ENCODE measurements around the gene KNCN.

Gene KNCN

DNA sequence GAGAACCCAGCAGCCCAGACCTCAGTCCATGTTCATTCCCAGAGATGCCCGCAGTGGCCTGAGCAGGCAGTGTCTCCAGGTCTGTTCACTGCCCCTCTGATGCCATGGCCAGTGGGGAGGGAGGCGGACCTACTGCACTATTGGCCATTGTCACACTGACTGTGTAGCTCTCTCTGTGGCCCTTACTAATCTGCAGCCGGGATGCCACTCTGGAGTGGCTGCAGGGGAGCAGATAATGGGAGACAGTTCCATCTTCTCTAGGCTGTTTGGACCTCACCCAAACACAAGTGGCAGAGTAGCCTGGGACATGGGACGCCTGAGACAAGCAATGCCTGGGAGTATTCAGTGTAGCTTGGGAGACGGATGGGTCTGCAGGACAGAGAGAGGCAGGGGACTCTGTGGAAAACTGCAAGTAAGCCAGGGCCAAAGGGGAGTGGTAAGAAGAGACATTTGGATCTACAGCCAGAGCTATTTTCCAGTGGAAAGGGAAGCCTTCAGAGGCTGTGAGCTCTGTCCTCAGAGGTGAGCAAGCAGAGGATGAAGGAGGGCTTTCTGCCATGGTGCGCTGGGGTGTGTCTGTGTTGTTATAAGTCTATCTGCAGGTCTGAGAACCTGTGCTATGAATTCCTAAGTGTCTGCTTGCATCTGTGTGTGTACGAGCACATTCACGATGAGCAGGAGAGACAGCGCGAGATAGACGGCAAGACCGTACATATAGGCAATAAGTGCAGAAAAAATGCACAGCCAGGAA, 35.1 kb downstream of the KNCN start:
- in situ Hi-C loops (cut with HindIII; ENCODE audit: low pct_ligation_motif_present, low pct_unique_long_range_greater_than_20kb, low sequenced_read_pairs), result no loop called here
- DNase-seq, result no peak

DNA sequence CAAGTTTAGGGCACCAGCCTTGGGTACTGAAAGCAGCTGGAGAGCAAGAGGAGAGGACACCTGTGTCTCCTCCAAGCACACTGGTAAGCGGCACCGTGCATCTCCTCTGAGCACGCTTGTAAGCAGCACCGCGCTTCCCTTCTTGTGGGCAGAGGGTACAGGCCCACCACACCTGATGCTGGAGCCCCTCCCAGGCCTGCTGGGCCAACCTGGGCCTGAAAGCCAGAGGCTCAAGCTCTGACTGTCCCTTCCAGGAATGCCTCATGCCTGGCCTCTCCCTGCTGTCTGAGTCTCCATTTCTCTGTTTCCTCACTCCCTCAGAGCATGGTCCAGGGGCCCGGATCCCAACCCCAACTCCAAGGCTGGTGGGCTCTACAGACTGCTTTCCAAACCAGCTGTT, 35.9 kb downstream of the KNCN start:
- in situ Hi-C loops (cut with HindIII; ENCODE audit: low pct_ligation_motif_present, low pct_unique_long_range_greater_than_20kb, low sequenced_read_pairs), result no loop called here
- no peak for DNase-seq

- in situ Hi-C loops (cut with HindIII; ENCODE audit: low pct_ligation_motif_present, low pct_unique_long_range_greater_than_20kb, low sequenced_read_pairs), result no loop called here
- no peak for DNase-seq
Measured at GRCh38 chr1:46513536-46513935, 37.9 kb downstream of the KNCN start.

GRCh38 chr1:46512792-46513190, 38.7 kb downstream of the KNCN start:
- no peak for DNase-seq
- in situ Hi-C loops (cut with HindIII; ENCODE audit: low pct_ligation_motif_present, low pct_unique_long_range_greater_than_20kb, low sequenced_read_pairs), result no loop called here

DNA sequence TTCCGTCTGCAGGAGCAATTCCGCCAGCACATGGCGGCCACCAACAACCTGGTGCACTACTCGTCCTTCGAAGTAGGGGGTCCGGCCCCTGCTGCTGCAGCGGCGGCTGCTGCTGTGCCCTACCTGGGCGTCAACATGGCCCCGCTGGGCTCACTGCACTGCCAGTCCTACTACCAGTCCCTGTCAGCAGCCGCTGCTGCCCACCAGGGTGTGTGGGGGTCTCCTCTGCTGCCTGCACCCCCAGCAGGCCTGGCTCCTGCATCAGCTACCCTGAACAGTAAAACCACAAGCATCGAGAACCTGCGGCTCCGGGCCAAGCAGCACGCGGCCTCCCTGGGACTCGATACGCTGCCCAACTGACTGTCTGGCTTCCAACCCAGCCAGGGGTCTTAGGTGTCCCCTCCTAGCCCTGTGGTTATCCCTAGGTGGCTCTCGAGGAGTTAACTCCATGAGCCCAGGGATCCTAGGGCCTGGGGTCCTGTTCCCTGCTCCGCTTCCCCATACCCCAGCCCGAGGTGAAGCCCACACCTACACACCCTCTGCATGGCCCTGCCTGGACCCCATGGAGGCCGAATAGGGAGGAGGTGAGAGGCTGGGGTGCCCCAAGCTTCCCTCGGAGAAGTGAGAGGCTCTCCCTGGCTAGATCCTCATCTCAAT, 39.2 kb downstream of the KNCN start:
- in situ Hi-C loops (cut with HindIII; ENCODE audit: low pct_ligation_motif_present, low pct_unique_long_range_greater_than_20kb, low sequenced_read_pairs), result no loop called here
- no peak for DNase-seq

DNA sequence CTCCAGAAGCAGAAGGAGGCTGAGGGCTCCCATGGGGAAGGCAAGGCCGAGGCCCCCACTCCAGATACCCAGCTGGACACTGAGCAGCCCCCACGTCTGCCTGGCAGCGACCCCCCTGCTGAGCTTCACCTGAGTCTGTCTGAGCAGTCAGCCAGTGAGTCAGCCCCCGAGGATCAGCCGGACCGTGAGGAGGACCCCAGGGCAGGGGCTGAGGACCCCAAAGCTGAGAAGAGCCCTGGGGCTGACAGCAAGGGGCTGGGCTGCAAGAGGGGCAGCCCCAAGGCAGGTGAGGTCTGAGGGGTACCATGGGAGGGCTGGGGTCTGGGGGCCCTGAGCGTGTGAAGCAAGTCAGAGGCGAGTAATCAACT, 40.5 kb downstream of the KNCN start:
- DNase-seq, result no peak
- in situ Hi-C loops (cut with HindIII; ENCODE audit: low pct_ligation_motif_present, low pct_unique_long_range_greater_than_20kb, low sequenced_read_pairs), result no loop called here

- no peak for DNase-seq
- in situ Hi-C loops (cut with HindIII; ENCODE audit: low pct_ligation_motif_present, low pct_unique_long_range_greater_than_20kb, low sequenced_read_pairs), result no loop called here
Measured at GRCh38 chr1:46510341-46510997, 41.0 kb downstream of the KNCN start.

GRCh38 chr1:46508757-46509156, 42.7 kb downstream of the KNCN start:
- DNase-seq, result no peak
- in situ Hi-C loops (cut with HindIII; ENCODE audit: low pct_ligation_motif_present, low pct_unique_long_range_greater_than_20kb, low sequenced_read_pairs), result no loop called here

GRCh38 chr1:46506470-46507219, 44.8 kb downstream of the KNCN start:
- DNase-seq, result no peak
- in situ Hi-C loops (cut with HindIII; ENCODE audit: low pct_ligation_motif_present, low pct_unique_long_range_greater_than_20kb, low sequenced_read_pairs), result no loop called here

DNA sequence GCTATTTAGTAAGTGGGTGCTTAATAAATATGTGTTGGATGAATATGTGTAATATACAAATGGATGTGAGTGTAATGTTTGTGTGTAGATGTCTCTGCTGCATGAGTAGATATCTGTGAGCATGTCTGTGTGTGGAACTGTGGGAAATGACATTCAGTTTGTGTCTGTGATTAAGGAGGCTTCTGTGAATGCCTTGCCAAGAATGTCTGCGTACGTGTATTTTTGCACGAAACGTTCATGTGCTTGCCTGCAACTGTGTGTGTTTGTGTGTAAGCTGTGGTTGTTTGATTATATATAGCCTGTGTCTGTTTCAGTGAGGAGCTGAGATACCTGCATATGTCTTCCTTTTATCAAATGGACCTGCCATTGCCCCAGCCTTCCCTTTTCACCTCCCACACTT, 48.0 kb downstream of the KNCN start:
- in situ Hi-C loops (cut with HindIII; ENCODE audit: low pct_ligation_motif_present, low pct_unique_long_range_greater_than_20kb, low sequenced_read_pairs), result no loop called here
- DNase-seq, result no peak

DNA sequence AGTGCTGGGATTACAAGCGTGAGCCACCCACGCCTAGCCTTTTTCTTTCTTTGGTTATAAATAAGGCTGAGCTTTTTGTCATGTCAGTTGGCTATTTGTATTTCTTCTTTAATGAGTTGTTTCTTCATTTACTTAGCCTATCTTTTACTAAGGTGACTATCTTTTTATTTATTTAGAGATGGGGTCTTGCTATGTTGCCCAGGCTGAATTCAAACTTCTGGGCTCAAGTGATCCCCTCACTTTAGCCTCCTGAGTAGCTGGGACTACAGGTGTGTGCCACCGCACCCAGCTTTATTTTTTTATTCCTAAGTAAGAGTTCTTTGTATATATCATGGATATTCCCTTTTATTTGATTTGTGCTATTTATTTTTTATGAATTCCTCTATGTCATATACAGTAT, 49.9 kb downstream of the KNCN start:
- in situ Hi-C loops (cut with HindIII; ENCODE audit: low pct_ligation_motif_present, low pct_unique_long_range_greater_than_20kb, low sequenced_read_pairs), result no loop called here
- DNase-seq, result no peak

- no peak for DNase-seq
- in situ Hi-C loops (cut with HindIII; ENCODE audit: low pct_ligation_motif_present, low pct_unique_long_range_greater_than_20kb, low sequenced_read_pairs), result no loop called here
Measured at GRCh38 chr1:46497665-46498064, 53.8 kb downstream of the KNCN start.

DNA sequence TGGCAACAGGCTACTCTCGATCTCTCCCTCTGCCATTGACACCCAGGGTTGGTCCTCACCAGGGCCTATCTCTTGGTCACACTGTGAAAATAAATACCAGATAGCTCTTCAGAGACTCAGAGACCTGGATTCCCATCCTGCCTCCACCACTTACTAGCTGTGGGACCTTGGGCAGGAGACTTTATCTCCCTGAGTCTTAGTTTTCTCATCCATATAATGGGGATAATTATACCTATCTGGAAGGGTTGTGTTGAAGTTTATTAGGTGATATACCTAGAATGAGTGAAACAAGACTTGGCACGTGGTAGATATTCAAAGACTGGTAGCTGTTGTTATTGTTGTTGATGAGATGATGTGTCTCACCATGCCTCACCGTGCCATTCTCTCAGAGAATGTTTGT, 54.4 kb downstream of the KNCN start:
- DNase-seq, result no peak
- in situ Hi-C loops (cut with HindIII; ENCODE audit: low pct_ligation_motif_present, low pct_unique_long_range_greater_than_20kb, low sequenced_read_pairs), result no loop called here

- in situ Hi-C loops (cut with HindIII; ENCODE audit: low pct_ligation_motif_present, low pct_unique_long_range_greater_than_20kb, low sequenced_read_pairs), result no loop called here
- DNase-seq, result no peak
Measured at GRCh38 chr1:46496505-46496904, 54.9 kb downstream of the KNCN start.

- no peak for DNase-seq
- in situ Hi-C loops (cut with HindIII; ENCODE audit: low pct_ligation_motif_present, low pct_unique_long_range_greater_than_20kb, low sequenced_read_pairs), result no loop called here
Measured at GRCh38 chr1:46495778-46496177, 55.7 kb downstream of the KNCN start.

Measured in ACHN (cell line).